GM19397 (cell line): ENCODE data around the gene DNMT3A.
A peak's percentile ranks its signal among the peaks of the same experiment; 100 is the strongest.
"Not testable (repeated sequence)": the region's sequence is repeated elsewhere in the genome, so short reads cannot be mapped to it uniquely, and the experiment has no call there.

Source experiments
- ATAC-seq: cut with Tn5 transposase; IDR thresholded peaks from one replicate; pipeline ENCODE4 v1.9.1; 2021; ENCODE audit warnings: mild to moderate bottlenecking, moderate library complexity; ENCODE audit not compliant: unreplicated experiment

DNMT3A gene

GRCh38 chr2:25286723-25287483 lies 54.8 kb downstream of the DNMT3A start:
- no peak for ATAC-seq

- peak; percentile 75 for ATAC-seq
Measured at GRCh38 chr2:25286025-25286400, 55.7 kb downstream of the DNMT3A start.

GRCh38 chr2:25285265-25286024 lies 56.3 kb downstream of the DNMT3A start:
- ATAC-seq = no peak

- no peak for ATAC-seq
Measured at GRCh38 chr2:25284756-25285155, 57.0 kb downstream of the DNMT3A start.

GRCh38 chr2:25283921-25284320 lies 57.8 kb downstream of the DNMT3A start:
- ATAC-seq = no peak

- no peak for ATAC-seq
Measured at GRCh38 chr2:25281941-25282340, 59.8 kb downstream of the DNMT3A start.

- no peak for ATAC-seq
Measured at GRCh38 chr2:25281522-25281921, 60.2 kb downstream of the DNMT3A start.

GRCh38 chr2:25280051-25280687 lies 61.6 kb downstream of the DNMT3A start:
- no peak for ATAC-seq

GRCh38 chr2:25279091-25279651 lies 62.6 kb downstream of the DNMT3A start:
- ATAC-seq = peak; percentile 71

- ATAC-seq = peak; percentile 45
Measured at GRCh38 chr2:25276569-25277465, 64.9 kb downstream of the DNMT3A start.

GRCh38 chr2:25275575-25275965 lies 66.2 kb downstream of the DNMT3A start:
- ATAC-seq = no peak

- no peak for ATAC-seq
Measured at GRCh38 chr2:25274868-25275574, 66.7 kb downstream of the DNMT3A start.

- ATAC-seq = no peak
Measured at GRCh38 chr2:25273985-25274535, 67.7 kb downstream of the DNMT3A start.

- not testable (repeated sequence) for ATAC-seq
Measured at GRCh38 chr2:25272705-25273104, 69.0 kb downstream of the DNMT3A start.

- ATAC-seq = no peak
Measured at GRCh38 chr2:25270061-25270460, 71.7 kb downstream of the DNMT3A start.

GRCh38 chr2:25269233-25269632 lies 72.5 kb downstream of the DNMT3A start:
- ATAC-seq = no peak

GRCh38 chr2:25268139-25268538 lies 73.6 kb downstream of the DNMT3A start:
- ATAC-seq = no peak

- no peak for ATAC-seq
Measured at GRCh38 chr2:25266399-25266798, 75.3 kb downstream of the DNMT3A start.

- ATAC-seq = no peak
Measured at GRCh38 chr2:25265802-25266201, 75.9 kb downstream of the DNMT3A start.

- ATAC-seq = no peak
Measured at GRCh38 chr2:25265001-25265400, 76.7 kb downstream of the DNMT3A start.
